Left lobe of liver (tissue), 2 donors: Measurements from ENCODE around the gene EP400. TPM values are rescaled to one million over a fixed set of nuclear protein-coding genes. Genes with fewer than 3 reads are reported as not detected.
"Not testable (repeated sequence)": the region's sequence is repeated elsewhere in the genome, so short reads cannot be mapped to it uniquely, and the experiment has no call there.

Experiments used
- ATAC-seq: fragments of 200-7000 bp; cut with Tn5 transposase; one replicate; pipeline ENCODE4 v1.9.1; 2020; ENCODE audit warnings: mild to moderate bottlenecking, moderate library complexity
- DNase-seq: peaks from one replicate; pipeline ENCODE4 v3.0.0-alpha.2; 2020; ENCODE audit warnings: low spot score
- total RNA-seq: library from RNA; stranded (reverse); gene quantifications from one replicate; pipeline ENCODE4 v1.2.1, GENCODE V29; 2021
- donor health status: DM: no; HTN: no; CAD: no; lungs with moderate emphysema.
- donor health status: DM: no; HTN: yes; CAD: no.

The EP400 gene
- total RNA-seq, 1 donor from 2014 or later: 14.3 TPM

GRCh38 chr12:132040906-132041606 is 91.3 kb downstream of the EP400 start:
- ATAC-seq (no peak), DNase-seq (no peak)

- DNase-seq (no peak), ATAC-seq (no peak)
Observed at GRCh38 chr12:132043216-132043615, 93.5 kb downstream of the EP400 start.

DNA sequence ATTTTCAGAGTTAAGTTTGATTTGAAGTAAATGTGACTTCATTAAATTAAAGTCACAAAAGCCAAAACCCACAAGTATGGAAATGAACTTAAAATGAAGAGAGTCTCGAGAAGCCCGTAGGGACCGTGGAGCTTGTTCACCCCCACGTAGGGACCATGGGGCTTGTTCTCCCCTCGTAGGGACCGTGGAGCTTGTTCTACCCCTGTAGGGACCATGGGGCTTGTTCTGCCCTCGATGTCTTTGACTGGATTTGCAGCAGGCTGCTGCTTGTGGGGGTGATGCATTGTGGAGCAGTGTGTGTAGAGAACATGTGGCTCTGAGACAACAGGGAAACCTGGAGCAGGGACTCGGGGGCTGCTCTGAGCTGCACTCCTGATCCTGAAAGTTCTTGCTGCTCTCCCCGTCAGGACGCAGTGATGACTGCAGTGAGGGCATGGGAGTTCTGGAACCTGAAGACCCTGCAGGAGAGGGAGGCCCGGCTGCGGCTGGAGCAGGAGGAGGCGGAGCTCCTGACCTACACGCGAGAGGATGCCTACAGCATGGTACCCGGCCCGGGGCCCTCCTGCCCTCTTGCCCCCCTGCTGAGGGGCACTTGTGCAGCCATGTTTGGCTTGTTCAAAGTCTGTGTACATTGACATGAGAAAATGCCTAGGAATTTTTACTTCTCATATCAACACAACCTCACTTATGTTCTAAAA is 94.2 kb downstream of the EP400 start:
- no peak for ATAC-seq
- no peak for DNase-seq

- ATAC-seq (no peak), DNase-seq (no peak)
Observed at GRCh38 chr12:132044661-132045412, 95.1 kb downstream of the EP400 start.

DNA sequence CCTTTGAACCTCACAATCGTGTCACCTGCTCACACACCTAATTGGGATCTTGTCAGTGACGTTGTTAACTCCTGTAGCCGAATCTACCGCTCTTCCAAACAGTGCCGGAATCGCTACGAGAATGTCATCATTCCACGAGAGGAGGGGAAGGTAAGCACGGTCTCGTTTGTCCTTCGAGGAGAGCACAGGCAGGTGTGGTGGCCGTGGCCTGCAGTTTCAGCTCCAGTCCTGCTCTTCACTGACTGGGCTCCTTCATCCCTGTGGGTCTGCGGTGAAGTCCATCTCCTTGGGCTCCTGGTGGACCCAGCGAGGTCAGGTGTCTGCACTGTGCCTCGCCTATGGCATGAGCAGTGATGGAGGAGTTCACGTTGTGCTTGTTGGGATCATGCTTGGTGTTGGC is 96.0 kb downstream of the EP400 start:
- ATAC-seq (no peak), DNase-seq (no peak)

GRCh38 chr12:132046561-132046960 is 96.8 kb downstream of the EP400 start:
- no peak for DNase-seq
- ATAC-seq: no peak

DNA sequence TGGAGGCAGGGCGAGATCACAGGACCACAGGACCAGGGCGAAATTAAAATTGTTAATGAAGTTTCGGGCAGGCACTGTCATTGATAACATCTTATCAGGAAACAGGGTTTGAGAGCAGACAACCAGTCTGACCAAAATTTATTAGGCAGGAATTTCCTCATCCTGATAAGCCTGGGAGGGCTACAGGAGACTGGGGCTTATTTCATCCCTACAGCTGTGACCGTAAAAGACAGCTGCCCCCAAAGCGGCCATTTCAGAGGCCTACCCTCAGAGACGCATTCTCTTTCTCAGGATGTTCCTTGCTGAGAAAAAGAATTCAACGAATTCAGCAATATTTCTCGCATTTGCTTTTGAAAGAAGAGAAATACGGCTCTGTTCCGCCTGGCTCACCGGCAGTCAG is 97.9 kb downstream of the EP400 start:
- not testable (repeated sequence) for ATAC-seq, DNase-seq

DNA sequence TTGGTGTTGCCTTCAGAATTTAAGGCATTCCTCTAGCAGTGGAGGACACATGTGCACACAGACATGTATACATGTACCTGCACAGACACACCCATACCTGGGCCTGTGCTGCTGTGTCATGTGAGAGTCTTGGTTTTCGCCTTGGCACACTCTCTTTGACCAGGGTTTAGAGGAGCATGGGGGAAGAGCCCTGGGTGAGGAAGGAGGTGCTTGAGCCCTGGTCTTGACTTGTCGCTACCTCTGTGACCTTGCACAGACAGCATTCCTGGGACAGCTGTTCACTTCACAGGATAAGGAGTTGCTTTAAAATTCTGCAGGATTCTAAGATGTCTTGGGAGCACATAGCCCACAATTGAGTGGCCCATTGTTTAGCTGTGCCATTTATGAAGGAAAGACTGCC is 99.7 kb downstream of the EP400 start:
- no peak for ATAC-seq
- DNase-seq: no peak

GRCh38 chr12:132049876-132050275 is 100.1 kb downstream of the EP400 start:
- ATAC-seq (no peak), DNase-seq (no peak)

DNA sequence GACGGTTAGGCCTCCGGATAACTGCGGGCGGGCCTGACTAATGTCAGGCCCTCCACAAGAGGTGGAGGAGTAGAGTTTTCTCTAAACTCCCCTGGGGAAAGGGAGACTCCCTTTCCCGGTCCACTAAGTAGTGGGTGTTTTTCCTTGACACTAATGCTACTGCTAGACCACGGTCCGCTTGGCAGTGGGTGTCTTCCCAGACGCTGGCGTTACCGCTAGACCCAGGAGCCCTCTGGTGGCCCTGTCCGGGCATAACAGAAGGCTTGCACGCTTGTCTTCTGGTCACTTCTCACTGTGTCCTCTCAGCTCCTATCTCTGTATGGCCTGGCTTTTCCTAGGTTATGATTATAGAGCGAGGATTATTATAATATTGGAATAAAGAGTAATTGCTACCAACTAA is 102.0 kb downstream of the EP400 start:
- not testable (repeated sequence) for ATAC-seq, DNase-seq

DNA sequence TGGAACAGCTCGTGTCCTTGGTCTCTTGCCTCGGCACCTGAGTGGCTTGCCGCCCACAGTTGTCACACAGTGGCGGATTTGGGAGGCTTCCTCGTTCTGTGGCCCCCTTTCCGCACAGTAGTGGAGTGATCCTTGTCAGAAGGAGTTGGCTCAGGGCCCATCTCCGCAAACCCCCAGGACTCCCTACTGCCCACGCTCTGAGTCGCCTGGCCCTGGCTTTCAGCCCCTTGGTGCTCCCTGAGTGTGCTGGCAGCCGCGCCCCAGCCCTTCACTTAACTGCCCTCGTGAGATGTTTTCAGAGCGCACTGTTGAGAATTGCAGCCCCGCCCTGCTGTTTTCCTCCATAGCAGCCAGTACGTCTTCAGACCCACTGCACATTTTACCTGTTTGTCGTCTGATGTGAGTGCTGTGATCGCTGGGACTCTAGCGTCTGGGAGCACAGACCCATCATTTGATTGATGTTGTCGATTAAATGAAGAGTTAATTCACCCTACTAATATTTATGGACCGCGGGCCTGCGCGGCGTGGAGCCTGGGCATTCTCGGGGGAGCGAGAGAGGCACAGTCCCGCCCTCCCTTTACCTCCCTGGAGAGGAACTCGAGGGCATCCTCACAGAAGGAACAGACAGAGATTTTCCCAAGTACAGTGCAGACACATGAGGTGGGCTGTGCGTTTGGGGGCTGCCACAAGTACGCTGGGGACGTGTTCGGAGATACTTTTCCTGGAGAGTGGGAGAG is 102.6 kb downstream of the EP400 start:
- no peak for DNase-seq
- ATAC-seq: no peak

DNA sequence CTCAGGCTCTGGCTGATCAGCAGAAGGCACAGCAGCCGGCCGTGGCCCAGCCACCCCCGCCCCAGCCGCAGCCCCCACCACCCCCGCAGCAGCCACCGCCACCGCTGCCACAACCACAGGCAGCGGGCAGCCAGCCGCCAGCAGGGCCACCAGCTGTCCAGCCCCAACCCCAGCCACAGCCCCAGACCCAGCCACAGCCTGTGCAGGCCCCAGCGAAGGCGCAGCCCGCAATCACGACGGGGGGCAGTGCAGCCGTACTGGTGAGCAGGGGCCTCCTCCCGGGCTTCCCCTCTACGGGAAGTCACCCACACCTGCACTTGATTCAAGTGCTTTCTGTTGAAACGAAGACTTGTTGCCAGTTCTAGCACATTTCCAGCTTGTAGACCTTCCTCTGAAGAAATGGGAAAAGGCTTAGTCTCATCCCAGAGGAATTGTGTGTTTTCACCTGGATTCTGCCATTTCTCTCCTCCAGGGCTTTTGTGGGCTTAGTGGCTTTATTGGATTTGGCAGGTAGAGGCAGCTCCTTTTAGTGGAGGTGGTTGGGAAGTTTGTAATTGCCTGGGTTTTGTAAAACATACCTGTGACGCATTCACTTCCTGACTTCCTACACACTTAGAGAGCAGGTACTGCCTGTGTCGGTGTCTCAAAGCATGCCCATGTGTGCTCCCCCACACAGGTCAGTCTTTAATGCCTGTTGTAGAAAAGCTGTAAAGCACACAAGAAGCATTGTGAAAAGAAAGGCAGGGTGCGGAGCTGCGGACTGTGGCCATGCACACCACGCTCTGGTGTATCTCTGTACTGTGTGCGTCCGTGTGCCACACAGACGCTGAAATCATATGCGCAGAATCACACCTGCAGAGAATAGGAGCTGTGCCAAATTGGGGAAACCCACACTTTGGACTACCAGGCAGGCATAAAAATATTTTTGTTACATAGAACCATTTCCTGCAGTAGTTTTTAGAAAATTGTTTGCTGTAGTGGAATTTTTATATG is 103.9 kb downstream of the EP400 start:
- DNase-seq: no peak
- no peak for ATAC-seq

- DNase-seq (no peak), ATAC-seq (no peak)
Observed at GRCh38 chr12:132054983-132055382, 105.2 kb downstream of the EP400 start.

DNA sequence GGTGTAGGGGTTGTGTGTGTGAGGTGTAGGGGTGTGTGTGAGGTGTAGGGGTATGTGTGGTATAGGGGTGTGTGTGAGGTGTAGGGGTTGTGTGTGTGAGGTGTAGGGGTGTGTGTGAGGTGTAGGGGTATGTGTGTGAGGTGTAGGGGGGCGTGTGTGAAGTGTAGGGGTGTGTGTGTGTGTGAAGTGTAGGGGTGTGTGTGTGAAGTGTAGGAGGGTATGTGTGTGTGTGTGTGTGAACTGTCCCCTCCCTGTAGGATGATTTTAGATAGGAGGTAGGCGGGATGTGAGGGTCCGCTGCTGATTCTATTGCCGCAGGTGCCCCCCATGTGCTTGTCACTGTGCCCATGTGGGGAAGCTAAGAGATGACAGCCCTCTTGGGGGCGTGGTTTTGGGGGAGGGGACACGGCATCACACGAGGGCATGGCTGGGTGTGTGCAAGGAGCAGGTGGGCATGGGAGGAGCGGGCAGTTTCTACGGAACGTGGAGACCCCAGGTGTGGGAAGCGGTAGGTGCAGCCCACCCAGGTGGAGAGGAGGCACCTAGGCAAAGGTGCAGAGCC is 105.9 kb downstream of the EP400 start:
- no peak for DNase-seq
- no peak for ATAC-seq

DNA sequence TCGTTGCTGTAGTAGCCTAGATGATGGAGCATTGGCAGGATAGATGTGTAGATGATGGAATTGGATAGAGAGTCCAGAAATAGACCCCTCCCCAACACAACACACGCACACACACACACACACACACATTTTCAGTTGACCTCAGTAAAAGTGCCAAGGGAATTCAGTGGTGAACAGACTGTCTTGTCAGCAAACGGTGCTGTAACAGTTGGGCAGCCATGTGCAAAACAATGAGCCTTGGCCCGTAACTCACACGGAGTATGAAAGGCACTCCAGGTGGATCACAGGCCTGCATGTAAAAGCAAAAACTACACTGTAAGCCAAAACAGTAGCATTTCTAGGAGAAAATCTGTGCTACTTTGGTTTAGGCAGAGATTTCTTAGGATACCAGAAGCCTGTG is 106.6 kb downstream of the EP400 start:
- DNase-seq (no peak), ATAC-seq (no peak)

- no peak for ATAC-seq
- DNase-seq: no peak
Observed at GRCh38 chr12:132056951-132057350, 107.2 kb downstream of the EP400 start.

DNA sequence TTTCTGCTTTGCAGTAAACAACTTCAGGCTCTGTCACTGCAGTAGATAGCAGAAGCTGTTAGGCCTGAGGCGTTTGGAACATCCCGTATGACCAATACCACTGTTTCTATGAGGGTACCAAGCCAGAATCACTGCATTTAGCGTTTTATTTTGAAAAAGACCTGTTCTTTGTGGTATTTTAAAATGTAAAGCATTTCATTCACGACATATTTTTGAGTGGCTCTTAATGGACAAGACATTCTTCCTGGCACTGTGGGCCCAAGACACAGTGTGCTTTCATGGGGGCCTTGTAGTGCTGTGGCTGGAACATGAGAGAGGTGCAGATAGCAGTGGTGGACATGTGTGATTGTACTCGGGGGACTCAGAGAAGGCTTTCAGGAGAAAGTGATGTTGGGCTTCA is 107.9 kb downstream of the EP400 start:
- DNase-seq (no peak), ATAC-seq (no peak)

DNA sequence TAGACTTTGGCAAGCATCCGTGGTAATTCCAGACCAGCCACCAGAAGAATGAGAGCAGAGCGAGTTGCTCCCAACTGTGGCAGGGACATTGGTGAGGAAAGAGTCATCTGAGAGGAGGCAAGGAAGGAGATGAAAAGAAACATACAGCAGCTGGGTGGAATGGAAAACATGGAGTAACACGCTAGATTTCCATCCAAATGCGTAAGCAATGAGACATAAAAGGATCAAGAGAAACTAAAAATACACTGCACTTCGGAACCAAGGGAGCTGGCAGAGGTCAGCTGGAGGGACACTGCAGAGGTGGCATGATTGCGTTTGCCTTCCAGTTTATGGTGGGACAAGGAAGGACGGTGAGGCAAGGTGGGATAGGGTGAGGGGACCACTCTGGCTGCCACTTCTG is 111.5 kb downstream of the EP400 start:
- no peak for DNase-seq
- no peak for ATAC-seq

DNA sequence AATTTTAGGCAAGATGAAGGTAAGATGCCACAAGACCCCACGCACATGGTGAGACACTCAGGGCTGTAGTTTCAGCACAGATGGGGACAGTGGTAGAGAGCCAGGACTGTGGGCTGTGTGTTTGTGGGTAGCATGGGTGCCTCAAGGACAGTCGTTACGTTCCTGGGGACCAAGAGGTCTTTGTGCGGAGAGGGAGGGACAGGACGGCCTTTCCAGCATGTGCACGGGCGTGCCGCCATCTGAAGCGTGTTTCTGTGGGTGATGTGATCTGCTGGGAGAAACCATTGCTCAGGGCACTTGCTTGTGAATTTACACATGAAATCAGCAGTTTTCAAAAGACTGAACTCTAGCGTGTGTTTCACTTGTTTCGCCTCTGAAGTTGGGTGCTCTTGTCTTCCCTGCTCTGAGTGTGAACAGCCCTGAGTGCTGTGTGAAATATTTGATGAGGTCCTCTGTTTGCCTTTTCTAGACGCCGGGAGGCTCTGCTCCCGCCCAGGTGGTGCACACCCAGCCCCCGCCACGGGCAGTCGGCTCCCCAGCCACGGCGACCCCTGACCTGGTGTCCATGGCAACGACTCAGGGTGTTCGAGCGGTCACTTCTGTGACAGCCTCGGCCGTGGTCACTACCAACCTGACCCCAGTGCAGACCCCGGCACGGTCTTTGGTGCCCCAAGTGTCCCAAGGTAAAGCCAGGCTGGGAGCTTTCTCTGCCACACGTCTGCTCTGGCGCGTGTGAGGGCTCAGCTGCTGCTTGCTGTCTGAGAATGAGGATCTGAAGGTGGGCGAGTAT is 112.1 kb downstream of the EP400 start:
- ATAC-seq (no peak), DNase-seq (no peak)
